Measurements from ENCODE around the gene RPUSD3.

The RPUSD3 gene

DNA sequence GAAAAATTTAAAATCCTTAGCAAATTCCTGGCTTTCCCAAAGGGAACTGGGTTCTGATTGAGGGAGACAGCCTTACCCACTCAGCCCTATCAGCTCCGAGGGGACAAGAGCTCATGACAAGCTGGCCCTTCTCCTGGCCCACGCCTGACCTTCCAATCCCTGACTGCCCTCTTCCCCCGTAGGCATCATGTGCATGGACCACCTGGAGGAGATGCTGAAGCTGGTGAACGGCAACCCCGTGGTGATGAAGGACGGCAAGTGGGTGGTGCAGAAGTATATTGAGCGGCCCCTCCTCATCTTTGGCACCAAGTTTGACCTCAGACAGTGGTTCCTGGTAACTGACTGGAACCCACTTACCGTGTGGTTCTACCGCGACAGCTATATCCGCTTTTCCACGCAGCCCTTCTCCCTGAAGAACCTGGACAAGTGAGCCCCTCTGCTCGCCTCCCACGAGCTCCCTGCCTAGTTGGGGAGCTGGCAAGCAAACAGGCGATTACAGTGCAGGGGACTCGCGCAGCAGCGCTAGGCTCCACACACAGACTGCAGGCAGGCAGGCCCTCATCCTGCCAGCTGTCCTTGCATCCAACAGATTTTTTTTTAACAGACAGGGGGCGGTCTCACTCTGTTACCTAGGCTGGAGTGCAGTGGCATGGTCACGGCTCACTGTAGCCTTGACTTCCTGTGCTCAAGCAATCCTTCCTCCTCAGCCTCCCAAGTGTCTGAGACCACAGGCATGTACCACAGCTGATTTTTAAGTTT, 16.8 kb downstream of the RPUSD3 start:
- TF ChIP-seq REST (IDR thresholded peaks at IDR 0.05; ENCODE audit: low read depth), result no peak
- TF ChIP-seq RAD21 (IDR thresholded peaks at IDR 0.05; ENCODE audit: low read depth), result peak; percentile 62
- TF ChIP-seq TCF12 (IDR thresholded peaks at IDR 0.05; ENCODE audit: low read depth), result no peak
- no peak for TF ChIP-seq EP300 (IDR thresholded peaks at IDR 0.05; ENCODE audit: borderline replicate concordance)
- no peak for TF ChIP-seq CEBPB (IDR thresholded peaks at IDR 0.05)
- no peak for TF ChIP-seq YY1 (IDR thresholded peaks at IDR 0.05; ENCODE audit: low read depth)
- TF ChIP-seq FOXM1 (IDR thresholded peaks at IDR 0.05; ENCODE audit: borderline replicate concordance, low read depth), result no peak
- no peak for TF ChIP-seq USF1 (IDR thresholded peaks at IDR 0.05)

- TF ChIP-seq ZBTB7A (IDR thresholded peaks at IDR 0.05; ENCODE audit: low read depth), result no peak
- no peak for TF ChIP-seq NFIC (IDR thresholded peaks at IDR 0.05)
- no peak for TF ChIP-seq CREB1 (IDR thresholded peaks at IDR 0.05; ENCODE audit: low read depth)
- no peak for TF ChIP-seq EP300 (IDR thresholded peaks at IDR 0.05; ENCODE audit: borderline replicate concordance)
- no peak for TF ChIP-seq TAF1 (IDR thresholded peaks at IDR 0.05; ENCODE audit: low read depth)
- no peak for TF ChIP-seq CEBPB (IDR thresholded peaks at IDR 0.05)
- no peak for TF ChIP-seq TCF12 (IDR thresholded peaks at IDR 0.05; ENCODE audit: low read depth)
- no peak for TF ChIP-seq EGR1 (IDR thresholded peaks at IDR 0.05)
- TF ChIP-seq TEAD4 (IDR thresholded peaks at IDR 0.05), result no peak
- TF ChIP-seq, protein P1, sequence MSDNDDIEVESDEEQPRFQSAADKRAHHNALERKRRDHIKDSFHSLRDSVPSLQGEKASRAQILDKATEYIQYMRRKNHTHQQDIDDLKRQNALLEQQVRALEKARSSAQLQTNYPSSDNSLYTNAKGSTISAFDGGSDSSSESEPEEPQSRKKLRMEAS (IDR thresholded peaks at IDR 0.05), result no peak
- TF ChIP-seq YY1 (IDR thresholded peaks at IDR 0.05; ENCODE audit: low read depth), result no peak
- no peak for TF ChIP-seq RAD21 (IDR thresholded peaks at IDR 0.05; ENCODE audit: low read depth)
These were observed 18.3 kb downstream of the RPUSD3 start for GRCh38 chr3:9825451-9826040.

- no peak for TF ChIP-seq USF1 (IDR thresholded peaks at IDR 0.05)
- no peak for TF ChIP-seq TEAD4 (IDR thresholded peaks at IDR 0.05)
- TF ChIP-seq EP300 (IDR thresholded peaks at IDR 0.05; ENCODE audit: borderline replicate concordance), result no peak
- TF ChIP-seq YY1 (IDR thresholded peaks at IDR 0.05; ENCODE audit: low read depth), result no peak
- TF ChIP-seq CREB1 (IDR thresholded peaks at IDR 0.05; ENCODE audit: low read depth), result no peak
- TF ChIP-seq RAD21 (IDR thresholded peaks at IDR 0.05; ENCODE audit: low read depth), result no peak; the same call in 1 of the 2 replicates
- TF ChIP-seq FOXM1 (IDR thresholded peaks at IDR 0.05; ENCODE audit: borderline replicate concordance, low read depth), result no peak
- TF ChIP-seq CEBPB (IDR thresholded peaks at IDR 0.05), result no peak
- no peak for TF ChIP-seq NFIC (IDR thresholded peaks at IDR 0.05)
- no peak for TF ChIP-seq TAF1 (IDR thresholded peaks at IDR 0.05; ENCODE audit: low read depth)
- TF ChIP-seq REST (IDR thresholded peaks at IDR 0.05; ENCODE audit: low read depth), result no peak
- TF ChIP-seq ZBTB7A (IDR thresholded peaks at IDR 0.05; ENCODE audit: low read depth), result no peak
- TF ChIP-seq TCF12 (IDR thresholded peaks at IDR 0.05; ENCODE audit: low read depth), result no peak
- TF ChIP-seq, protein P1 (IDR thresholded peaks at IDR 0.05), result no peak
- no peak for TF ChIP-seq EGR1 (IDR thresholded peaks at IDR 0.05)
These were observed 22.9 kb downstream of the RPUSD3 start for GRCh38 chr3:9820946-9821345.

- no peak for TF ChIP-seq EP300 (IDR thresholded peaks at IDR 0.05; ENCODE audit: borderline replicate concordance)
- no peak for TF ChIP-seq FOXM1 (IDR thresholded peaks at IDR 0.05; ENCODE audit: borderline replicate concordance, low read depth)
- no peak for TF ChIP-seq TAF1 (IDR thresholded peaks at IDR 0.05; ENCODE audit: low read depth)
- TF ChIP-seq RAD21 (IDR thresholded peaks at IDR 0.05; ENCODE audit: low read depth), result no peak
- TF ChIP-seq, protein P1 (IDR thresholded peaks at IDR 0.05), result no peak
- TF ChIP-seq EGR1 (IDR thresholded peaks at IDR 0.05), result no peak
- TF ChIP-seq REST (IDR thresholded peaks at IDR 0.05; ENCODE audit: low read depth), result no peak
- no peak for TF ChIP-seq TCF12 (IDR thresholded peaks at IDR 0.05; ENCODE audit: low read depth)
- TF ChIP-seq CEBPB (IDR thresholded peaks at IDR 0.05), result no peak
- no peak for TF ChIP-seq YY1 (IDR thresholded peaks at IDR 0.05; ENCODE audit: low read depth)
- TF ChIP-seq NFIC (IDR thresholded peaks at IDR 0.05), result no peak
- TF ChIP-seq ZBTB7A (IDR thresholded peaks at IDR 0.05; ENCODE audit: low read depth), result no peak
- TF ChIP-seq TEAD4 (IDR thresholded peaks at IDR 0.05), result no peak
These were observed 23.3 kb downstream of the RPUSD3 start for GRCh38 chr3:9820543-9820942.
